GM12878 (cell line): Measurements from ENCODE around the gene UTF1. TPM values are rescaled to one million over a fixed set of nuclear protein-coding genes. Genes with fewer than 3 reads are reported as not detected.

Experiments used
- ATAC-seq: fragments of 200-7000 bp; cut with Tn5 transposase; 3 replicates; pipeline ENCODE4 v1.9.1; 2020; ENCODE audit warnings: mild to moderate bottlenecking, moderate library complexity
- BruUV-seq: library from RNA; stranded (reverse); fragments of 400-500 nt; replicated peaks from 2 replicates; lab custom pipeline; 2021; lab: Mats Ljungman, UMichigan
- CTCF ChIA-PET: fragments of 300-600 bp; sonication (Branson Sonifier 250); formaldehyde crosslinking; extraction: SDS; loops from one replicate; lab custom pipeline; 2021; ENCODE audit warnings: inconsistent platforms; lab: Yijun Ruan, JAX
- POLR2A ChIA-PET: fragments of 350-600 bp; formaldehyde crosslinking; extraction: SDS; loops from one replicate; lab custom pipeline; 2021; ENCODE audit warnings: inconsistent platforms; lab: Charles Lee
- RAD21 ChIA-PET: fragments of 300-600 bp; sonication (Branson Sonifier 250); formaldehyde crosslinking; loops from one replicate; lab custom pipeline; 2023; ENCODE audit warnings: antibody characterized with exemption; ENCODE audit not compliant: unreplicated experiment; lab: Charles Lee
- SMC1A ChIA-PET: fragments of 300-600 bp; sonication (Branson Sonifier 250); formaldehyde crosslinking; loops from one replicate; lab custom pipeline; 2023; ENCODE audit not compliant: unreplicated experiment, uncharacterized antibody; lab: Charles Lee
- DNase-seq: peaks from one replicate; pipeline ENCODE4 v3.0.0-alpha.2; 2011; ENCODE audit warnings: low read depth, low spot score
- FAIRE-seq: peaks from 3 replicates; lab custom pipeline; 2011; peaks lifted over from hg19 to GRCh38; lab: Jason Lieb, UNC
- H2AFZ ChIP-seq: 2 replicates; pipeline ENCODE4 v1.6.0; 2011; ENCODE audit warnings: low read depth, low read length, control low read depth; ENCODE audit not compliant: control insufficient read depth
- H3K27ac ChIP-seq: 2 replicates; pipeline ENCODE4 v1.5.1; 2011; ENCODE audit warnings: control low read depth; ENCODE audit not compliant: control insufficient read depth, insufficient read depth
- H3K27me3 ChIP-seq, 2 experiments: replicated peaks in 1 of 2; 2 replicates each; pipeline versions ENCODE4 v1.6.0 to v1.6.1; 2011; ENCODE audit warnings: low read length in 1 of 2; ENCODE audit not compliant: control insufficient read depth in 2 of 2, insufficient read depth in 2 of 2
- H3K36me3 ChIP-seq, 2 experiments: 2 replicates each; pipeline ENCODE4 v1.5.1; 2011; ENCODE audit warnings: low read length in 1 of 2; ENCODE audit not compliant: control insufficient read depth in 2 of 2, insufficient read depth in 2 of 2
- H3K4me1 ChIP-seq: 2 replicates; pipeline ENCODE4 v1.6.1; 2011; ENCODE audit warnings: mild to moderate bottlenecking, low read length, moderate library complexity, mixed read lengths; ENCODE audit not compliant: control insufficient read depth, insufficient read depth
- H3K4me2 ChIP-seq: 2 replicates; pipeline ENCODE4 v1.6.0; 2011; ENCODE audit warnings: control low read depth; ENCODE audit not compliant: control insufficient read depth, insufficient read depth
- H3K4me3 ChIP-seq: fragments of 200-600 bp; sonication (generic); 2 replicates; pipeline ENCODE4 v1.5.1; 2016
- H3K79me2 ChIP-seq: 2 replicates; pipeline ENCODE4 v1.6.0; 2011; ENCODE audit warnings: low read length; ENCODE audit not compliant: control insufficient read depth, insufficient read depth
- H3K9ac ChIP-seq: 2 replicates; pipeline ENCODE4 v1.8.0; 2011; ENCODE audit warnings: low read length, control low read depth, mixed read lengths; ENCODE audit not compliant: control insufficient read depth, insufficient read depth
- H3K9me3 ChIP-seq: replicated peaks from 3 replicates; pipeline ENCODE4 v1.5.1; 2011; ENCODE audit warnings: mild to moderate bottlenecking, low read length; ENCODE audit not compliant: control insufficient read depth, insufficient read depth
- H4K20me1 ChIP-seq: 2 replicates; pipeline ENCODE4 v1.6.0; 2011; ENCODE audit not compliant: control insufficient read depth, insufficient read depth
- CBFB ChIP-seq: IDR thresholded peaks from 2 replicates; pipeline ENCODE4 v1.6.1; 2016; ENCODE audit warnings: antibody characterized with exemption, low read depth
- CHD4 ChIP-seq: fragments of 200-600 bp; sonication (generic); IDR thresholded peaks from 2 replicates; pipeline ENCODE4 v1.6.1; 2016; ENCODE audit warnings: mild to moderate bottlenecking
- HCFC1 ChIP-seq: fragments of 150-350 bp; IDR thresholded peaks from 2 replicates; pipeline ENCODE4 v1.6.1; 2014; ENCODE audit warnings: low read length
- MTA2 ChIP-seq: fragments of 450-650 bp; IDR thresholded peaks from 2 replicates; pipeline ENCODE4 v1.6.1; 2016; ENCODE audit warnings: low read depth, mild to moderate bottlenecking, moderate library complexity
- MTA3 ChIP-seq: IDR thresholded peaks from 2 replicates; pipeline ENCODE4 v1.6.1; 2012; ENCODE audit warnings: low read length, inconsistent platforms, borderline replicate concordance
- MXI1 ChIP-seq: fragments of 150-350 bp; IDR thresholded peaks from 2 replicates; pipeline ENCODE4 v1.6.1; 2011; ENCODE audit warnings: low read depth, mild to moderate bottlenecking, inconsistent platforms, low read length, improper control_type of control experiment
- NR2C1 ChIP-seq: fragments of 450-650 bp; IDR thresholded peaks from 2 replicates; pipeline ENCODE4 v1.6.1; 2017; ENCODE audit warnings: antibody characterized with exemption, mild to moderate bottlenecking, moderate library complexity
- NR2F1 ChIP-seq: fragments of 450-650 bp; conservative IDR thresholded peaks from 2 replicates; pipeline ENCODE4 v1.6.1; 2017; ENCODE audit warnings: mild to moderate bottlenecking
- POU2F2 ChIP-seq: IDR thresholded peaks from 3 replicates; pipeline ENCODE4 v1.6.1; 2011; ENCODE audit warnings: low read depth, mild to moderate bottlenecking, low read length, borderline replicate concordance
- RBBP5 ChIP-seq: fragments of 200-600 bp; sonication (generic); conservative IDR thresholded peaks from 2 replicates; pipeline ENCODE4 v1.6.1; 2016
- SMC3 ChIP-seq: IDR thresholded peaks from 2 replicates; pipeline ENCODE4 v1.6.1; 2011; ENCODE audit warnings: low read length, improper control_type of control experiment, borderline replicate concordance
- ZNF207 ChIP-seq: fragments of 450-650 bp; IDR thresholded peaks from 2 replicates; pipeline ENCODE4 v1.6.1; 2014; ENCODE audit warnings: antibody characterized with exemption, mild to moderate bottlenecking, borderline replicate concordance
- ZNF384 ChIP-seq: IDR thresholded peaks from 2 replicates; pipeline ENCODE4 v1.6.1; 2012; ENCODE audit warnings: low read depth, mild to moderate bottlenecking, low read length, improper control_type of control experiment, borderline replicate concordance
- WGBS: methylation state at CpG from one replicate; pipeline ENCODE4 v1.1.6; 2016; ENCODE audit warnings: low lambda C conversion rate; ENCODE audit not compliant: insufficient replicate concordance, insufficient coverage; ENCODE audit errors: missing lambda C conversion rate; 5-methylcytosine and 5-hydroxymethylcytosine counted together
- in situ Hi-C: fragments of 300-500 bp; cut with MboI; formaldehyde crosslinking; loops from 9 replicates; pipeline ENCODE4 v1.14.3; 2018; ENCODE audit warnings: mixed read lengths
- intact Hi-C: fragments of 100-400 bp; cut with micrococcal nuclease; formaldehyde crosslinking; loops from one replicate; pipeline ENCODE4 v1.14.2; 2022; ENCODE audit not compliant: unreplicated experiment
- polyA plus RNA-seq, 11 experiments: library from polyadenylated mRNA; depleted of rRNA in 4 of 11; unstranded in 6 of 11; stranded (reverse) in 5 of 11; fragments of >200 nt; fragmentation: Nextera tagmentation in 4 of 11; fragmentation: Illumina TruSeq in 1 of 11; extraction: Ambion mirVana in 4 of 11; extraction: Trizol in 1 of 11; gene quantifications; 1 replicate in 1 of 11; 2 replicates in 10 of 11; pipeline versions ENCODE4 v1.2.1 to v1.2.3, GENCODE V29; 2011 to 2016; ENCODE audit warnings: inconsistent platforms in 2 of 11, missing spikeins in 2 of 11, low read depth in 1 of 11
- total RNA-seq, 4 experiments: library from RNA; depleted of rRNA in 3 of 4; stranded (reverse); fragments of >200 nt in 3 of 4; fragmentation: Illumina TruSeq in 1 of 4; extraction: Trizol in 1 of 4; gene quantifications; 2 replicates each; pipeline versions ENCODE4 v1.2.1 to v1.2.3, GENCODE V29; 2013 to 2021
- TF ChIP-seq, protein P1 (sequence below): IDR thresholded peaks from 2 replicates; pipeline ENCODE4 v1.6.1; 2012; ENCODE audit warnings: low read depth, low read length, improper control_type of control experiment

The UTF1 gene
- total and polyA plus RNA-seq, 10 of the 15 experiments (the other 5 are each of a cell fraction or from before 2014, with no cell fraction given), result not detected

GRCh38 chr10:133205146-133205545 lies 24.9 kb upstream of the UTF1 start:
- no peaks in the 10 kb centered on the region for H3K9me3 ChIP-seq
- ATAC-seq (no peak), FAIRE-seq (no peak), DNase-seq (no peak)
- RAD21 ChIA-PET, result no interaction called here
- intact Hi-C loops (no loop called here), in situ Hi-C loops (no loop called here)
- H3K79me2 ChIP-seq, result no peaks in the 10 kb centered on the region
- H3K36me3 ChIP-seq, result no peaks in the 10 kb centered on the region
- BruUV-seq, result no TSS peak
- no peaks in the 10 kb centered on the region for H3K4me1 ChIP-seq
- no peak overlapping the region for H3K4me2 ChIP-seq
- TF ChIP-seq NR2C1, result no peak
- no peak for TF ChIP-seq MXI1
- no peak for TF ChIP-seq CBFB
- no peak for TF ChIP-seq ZNF384
- TF ChIP-seq SMC3, result no peak
- no peak for TF ChIP-seq CHD4
- TF ChIP-seq, protein P1, sequence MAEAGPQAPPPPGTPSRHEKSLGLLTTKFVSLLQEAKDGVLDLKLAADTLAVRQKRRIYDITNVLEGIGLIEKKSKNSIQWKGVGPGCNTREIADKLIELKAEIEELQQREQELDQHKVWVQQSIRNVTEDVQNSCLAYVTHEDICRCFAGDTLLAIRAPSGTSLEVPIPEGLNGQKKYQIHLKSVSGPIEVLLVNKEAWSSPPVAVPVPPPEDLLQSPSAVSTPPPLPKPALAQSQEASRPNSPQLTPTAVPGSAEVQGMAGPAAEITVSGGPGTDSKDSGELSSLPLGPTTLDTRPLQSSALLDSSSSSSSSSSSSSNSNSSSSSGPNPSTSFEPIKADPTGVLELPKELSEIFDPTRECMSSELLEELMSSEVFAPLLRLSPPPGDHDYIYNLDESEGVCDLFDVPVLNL, result no peak
- TF ChIP-seq HCFC1, result no peak
- no peak for TF ChIP-seq POU2F2
- TF ChIP-seq MTA2, result no peak
- TF ChIP-seq NR2F1, result no peak
- TF ChIP-seq RBBP5, result no peak
- no peak for TF ChIP-seq ZNF207
- TF ChIP-seq MTA3, result no peak
- POLR2A ChIA-PET, result no interaction called here
- H4K20me1 ChIP-seq, result no peaks in the 10 kb centered on the region
- 63% methylated on average over 23 of the region's 23 CpGs for WGBS
- no peak overlapping the region for H3K4me3 ChIP-seq
- H2AFZ ChIP-seq, result no peak overlapping the region
- H3K9ac ChIP-seq, result no peak overlapping the region
- SMC1A ChIA-PET, result no interaction called here
- no peaks in the 10 kb centered on the region for H3K27me3 ChIP-seq
- H3K27ac ChIP-seq, result no peak overlapping the region
- CTCF ChIA-PET, result no interaction called here
